GM23248 (cell line): ENCODE measurements around the gene PCDHGA4. TPM values are rescaled to one million over a fixed set of nuclear protein-coding genes. Genes with fewer than 3 reads are reported as not detected.
A peak's percentile ranks its signal among the peaks of the same experiment; 100 is the strongest.

Experiments used
- DNase-seq: peaks from one replicate; pipeline ENCODE4 v3.0.0-alpha.2; 2015
- H2AFZ ChIP-seq: fragments of 200-600 bp; sonication (generic); 2 replicates; pipeline ENCODE4 v1.6.1; 2016; ENCODE audit warnings: antibody characterized with exemption
- H3F3A ChIP-seq: fragments of 200-600 bp; sonication (generic); 2 replicates; pipeline ENCODE4 v1.6.1; 2016; ENCODE audit warnings: mild to moderate bottlenecking, antibody characterized with exemption, mixed run types; ENCODE audit not compliant: insufficient read depth
- H3K27ac ChIP-seq: fragments of 200-600 bp; sonication (generic); 2 replicates; pipeline ENCODE4 v1.5.1; 2016; ENCODE audit warnings: mild to moderate bottlenecking
- H3K27me3 ChIP-seq: fragments of 200-600 bp; sonication (generic); replicated peaks from 2 replicates; pipeline ENCODE4 v1.6.1; 2016; ENCODE audit warnings: mild to moderate bottlenecking; ENCODE audit not compliant: insufficient read depth
- H3K36me3 ChIP-seq: fragments of 200-600 bp; sonication (generic); 2 replicates; pipeline ENCODE4 v1.6.1; 2016; ENCODE audit warnings: low read depth, mild to moderate bottlenecking
- H3K4me1 ChIP-seq: fragments of 200-600 bp; sonication (generic); 2 replicates; pipeline ENCODE4 v1.6.1; 2016; ENCODE audit warnings: mild to moderate bottlenecking; ENCODE audit not compliant: insufficient read depth
- H3K4me2 ChIP-seq: fragments of 200-600 bp; sonication (generic); one replicate; pipeline ENCODE4 v1.6.1; 2016; ENCODE audit warnings: mild to moderate bottlenecking; ENCODE audit not compliant: unreplicated experiment
- H3K4me3 ChIP-seq: fragments of 200-600 bp; sonication (generic); 2 replicates; pipeline ENCODE4 v1.5.1; 2016; ENCODE audit warnings: mild to moderate bottlenecking
- H3K79me2 ChIP-seq: fragments of 200-600 bp; sonication (generic); 2 replicates; pipeline ENCODE4 v1.6.1; 2016; ENCODE audit warnings: mild to moderate bottlenecking; ENCODE audit not compliant: insufficient read depth
- H3K9ac ChIP-seq: fragments of 200-600 bp; sonication (generic); 2 replicates; pipeline ENCODE4 v1.6.1; 2016; ENCODE audit warnings: mild to moderate bottlenecking
- H3K9me2 ChIP-seq: fragments of 200-600 bp; sonication (generic); 2 replicates; pipeline ENCODE4 v1.6.1; 2016; ENCODE audit warnings: mixed run types, mild to moderate bottlenecking, moderate library complexity; ENCODE audit not compliant: insufficient read depth
- H3K9me3 ChIP-seq: fragments of 200-600 bp; sonication (generic); one replicate; pipeline ENCODE4 v1.6.1; 2017; ENCODE audit warnings: low read depth
- H4K20me1 ChIP-seq: fragments of 200-600 bp; sonication (generic); 2 replicates; pipeline ENCODE4 v1.6.0; 2016; ENCODE audit not compliant: insufficient read depth
- EZH2 ChIP-seq: fragments of 200-600 bp; sonication (generic); IDR thresholded peaks from 2 replicates; pipeline ENCODE4 v1.6.1; 2018; ENCODE audit warnings: antibody characterized with exemption, mild to moderate bottlenecking; ENCODE audit not compliant: insufficient read depth, poor library complexity, severe bottlenecking
- EZH2phosphoT487 ChIP-seq: fragments of 200-600 bp; sonication (generic); IDR thresholded peaks from 2 replicates; pipeline ENCODE4 v1.6.1; 2018; ENCODE audit warnings: antibody characterized with exemption, moderate library complexity, mild to moderate bottlenecking, low read depth; ENCODE audit not compliant: insufficient read depth
- WGBS, 2 experiments: methylation state at CpG; one replicate each; pipeline ENCODE4 v1.1.6; 2015 to 2017; ENCODE audit warnings: low lambda C conversion rate in 2 of 2, low coverage in 1 of 2; ENCODE audit errors: missing lambda C conversion rate in 2 of 2; 5-methylcytosine and 5-hydroxymethylcytosine counted together
- in situ Hi-C: fragments of 300-500 bp; cut with MboI; formaldehyde crosslinking; loops from 2 replicates; pipeline ENCODE4 v1.15.0; 2020
- polyA plus RNA-seq: library from polyadenylated mRNA; unstranded; fragments of >200 nt; fragmentation: Nextera tagmentation; extraction: Ambion mirVana; gene quantifications from 2 replicates; pipeline ENCODE4 v1.2.1, GENCODE V29; 2016
- total RNA-seq: library from RNA; depleted of rRNA; stranded (reverse); fragments of >200 nt; shearing (Covaris generic); gene quantifications from 2 replicates; pipeline ENCODE4 v1.2.3, GENCODE V29; 2014; rRNA removed

Gene PCDHGA4
- total and polyA plus RNA-seq, 2 experiments from 2014 or later, result 8.6 to 10.8 TPM

DNA sequence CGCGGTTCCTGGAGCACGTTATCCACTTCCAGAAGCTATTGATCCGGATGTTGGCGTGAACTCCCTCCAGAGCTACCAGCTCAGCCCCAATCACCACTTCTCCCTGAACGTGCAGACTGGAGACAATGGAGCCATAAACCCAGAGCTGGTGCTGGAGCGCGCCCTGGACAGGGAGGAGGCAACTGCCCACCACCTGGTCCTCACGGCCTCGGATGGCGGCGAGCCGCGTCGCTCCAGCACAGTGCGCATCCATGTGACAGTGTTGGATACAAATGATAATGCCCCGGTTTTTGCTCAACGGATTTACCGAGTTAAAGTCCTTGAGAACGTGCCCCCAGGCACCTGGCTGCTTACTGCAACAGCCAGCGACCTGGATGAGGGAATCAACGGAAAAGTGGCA is 48.6 kb downstream of the PCDHGA4 start:
- 0 out of 2 replicates have a peak, but pooled peaks cover 4% of the 10 kb centered on the region for H3K79me2 ChIP-seq
- no peak for DNase-seq
- H3K4me1 ChIP-seq, result no peaks in the 10 kb centered on the region; the same call in 1 of the 2 replicates
- in situ Hi-C loops, result no loop called here
- TF ChIP-seq EZH2 (no peak), EZH2phosphoT487 (no peak)
- 34 to 36% methylated on average over 22 of the region's 22 CpGs for WGBS, 2 experiments
- H3K9me2 ChIP-seq, result no peaks in the 10 kb centered on the region
- H2AFZ ChIP-seq, result peak overlapping the region; percentile 65; the same call in 1 of the 2 replicates
- no peaks in the 10 kb centered on the region for H3K27me3 ChIP-seq
- H3K4me3 ChIP-seq, result peak overlapping the region; percentile 68
- no peak overlapping the region for H3K27ac ChIP-seq
- H3F3A ChIP-seq, result peaks cover 8% of the 10 kb centered on the region; the same call in 1 of the 2 replicates
- no peaks in the 10 kb centered on the region for H4K20me1 ChIP-seq
- H3K9ac ChIP-seq, result no peak overlapping the region
- no peaks in the 10 kb centered on the region for H3K36me3 ChIP-seq
- H3K4me2 ChIP-seq, result no peak overlapping the region
- H3K9me3 ChIP-seq, result no peaks in the 10 kb centered on the region

Other genes starting within 250 kb of the PCDHGA4 start
Only the 30 nearest of the 36 such genes appear.
- 1.5 and 2.5 TPM in 2 replicates for gene PCDHB9, start 167.9 kb upstream of the PCDHGA4 start, total RNA-seq
- 1.3 and 1.9 TPM in 2 replicates for gene PCDHB9, start 167.9 kb upstream of the PCDHGA4 start, polyA plus RNA-seq
- 1.3 and 2.9 TPM in 2 replicates for gene PCDHB10, start 162.7 kb upstream of the PCDHGA4 start, total RNA-seq
- gene PCDHB10, start 162.7 kb upstream of the PCDHGA4 start, polyA plus RNA-seq, result 0.86 and 1.3 TPM in 2 replicates
- gene PCDHB11, start 155.4 kb upstream of the PCDHGA4 start, total RNA-seq, result 0.38 and 1.2 TPM in 2 replicates
- 1.1 TPM in 2 replicates for gene PCDHB11, start 155.4 kb upstream of the PCDHGA4 start, polyA plus RNA-seq
- 0.43 and 2.9 TPM in 2 replicates for gene PCDHB12, start 146.3 kb upstream of the PCDHGA4 start, total RNA-seq
- gene PCDHB12, start 146.3 kb upstream of the PCDHGA4 start, polyA plus RNA-seq, result 0.48 and 0.53 TPM in 2 replicates
- 2.8 and 3.3 TPM in 2 replicates for gene PCDHB13, start 141.1 kb upstream of the PCDHGA4 start, total RNA-seq
- gene PCDHB13, start 141.1 kb upstream of the PCDHGA4 start, polyA plus RNA-seq, result 1.6 and 2.0 TPM in 2 replicates
- 2.1 and 4.3 TPM in 2 replicates for gene PCDHB14, start 131.7 kb upstream of the PCDHGA4 start, total RNA-seq
- 1.7 and 2.1 TPM in 2 replicates for gene PCDHB14, start 131.7 kb upstream of the PCDHGA4 start, polyA plus RNA-seq
- 2.7 and 2.8 TPM in 2 replicates for gene PCDHB15, start 109.6 kb upstream of the PCDHGA4 start, total RNA-seq
- 1.5 and 1.9 TPM in 2 replicates for gene PCDHB15, start 109.6 kb upstream of the PCDHGA4 start, polyA plus RNA-seq
- gene SLC25A2, start 51.0 kb upstream of the PCDHGA4 start, total RNA-seq, result not detected in 2 replicates
- not detected in 2 replicates for gene SLC25A2, start 51.0 kb upstream of the PCDHGA4 start, polyA plus RNA-seq
- 65.0 and 65.9 TPM in 2 replicates for gene TAF7, start 34.2 kb upstream of the PCDHGA4 start, total RNA-seq
- gene TAF7, start 34.2 kb upstream of the PCDHGA4 start, polyA plus RNA-seq, result 104 and 114 TPM in 2 replicates
- 0.38 and 1.8 TPM in 2 replicates for gene PCDHGA1, start 24.5 kb upstream of the PCDHGA4 start, total RNA-seq
- 0.63 and 0.72 TPM in 2 replicates for gene PCDHGA1, start 24.5 kb upstream of the PCDHGA4 start, polyA plus RNA-seq
- gene PCDHGA2, start 16.3 kb upstream of the PCDHGA4 start, total RNA-seq, result 6.3 and 7.3 TPM in 2 replicates
- gene PCDHGA2, start 16.3 kb upstream of the PCDHGA4 start, polyA plus RNA-seq, result 4.3 and 5.3 TPM in 2 replicates
- 7.5 and 7.6 TPM in 2 replicates for gene PCDHGA3, start 11.2 kb upstream of the PCDHGA4 start, total RNA-seq
- gene PCDHGA3, start 11.2 kb upstream of the PCDHGA4 start, polyA plus RNA-seq, result 4.0 and 5.4 TPM in 2 replicates
- 0.25 and 0.86 TPM in 2 replicates for gene PCDHGB1, start 4.9 kb upstream of the PCDHGA4 start, total RNA-seq
- gene PCDHGB1, start 4.9 kb upstream of the PCDHGA4 start, polyA plus RNA-seq, result 0.16 and 0.19 TPM in 2 replicates
- 2.2 and 2.5 TPM in 2 replicates for gene PCDHGB2, start 5.0 kb downstream of the PCDHGA4 start, total RNA-seq
- 0.76 and 0.94 TPM in 2 replicates for gene PCDHGB2, start 5.0 kb downstream of the PCDHGA4 start, polyA plus RNA-seq
- gene PCDHGA5, start 9.1 kb downstream of the PCDHGA4 start, total RNA-seq, result 0.86 and 1.3 TPM in 2 replicates
- gene PCDHGA5, start 9.1 kb downstream of the PCDHGA4 start, polyA plus RNA-seq, result 0.24 and 0.35 TPM in 2 replicates
- gene PCDHGB3, start 15.2 kb downstream of the PCDHGA4 start, total RNA-seq, result 2.8 and 4.0 TPM in 2 replicates
- 0.95 and 1.2 TPM in 2 replicates for gene PCDHGB3, start 15.2 kb downstream of the PCDHGA4 start, polyA plus RNA-seq
- gene PCDHGA6, start 18.9 kb downstream of the PCDHGA4 start, total RNA-seq, result 5.4 and 5.8 TPM in 2 replicates
- gene PCDHGA6, start 18.9 kb downstream of the PCDHGA4 start, polyA plus RNA-seq, result 2.1 and 2.6 TPM in 2 replicates
- gene PCDHGA7, start 27.7 kb downstream of the PCDHGA4 start, total RNA-seq, result 0.43 and 1.6 TPM in 2 replicates
- gene PCDHGA7, start 27.7 kb downstream of the PCDHGA4 start, polyA plus RNA-seq, result 0.84 and 1.1 TPM in 2 replicates
- gene PCDHGB4, start 32.7 kb downstream of the PCDHGA4 start, total RNA-seq, result 6.8 and 7.6 TPM in 2 replicates
- gene PCDHGB4, start 32.7 kb downstream of the PCDHGA4 start, polyA plus RNA-seq, result 5.0 and 5.6 TPM in 2 replicates
- 0.86 and 1.5 TPM in 2 replicates for gene PCDHGA8, start 37.6 kb downstream of the PCDHGA4 start, total RNA-seq
- 0.25 and 0.69 TPM in 2 replicates for gene PCDHGA8, start 37.6 kb downstream of the PCDHGA4 start, polyA plus RNA-seq
- gene PCDHGB5, start 42.9 kb downstream of the PCDHGA4 start, total RNA-seq, result 13.2 and 14.9 TPM in 2 replicates
- 15.0 and 15.7 TPM in 2 replicates for gene PCDHGB5, start 42.9 kb downstream of the PCDHGA4 start, polyA plus RNA-seq
- gene PCDHGA9, start 47.8 kb downstream of the PCDHGA4 start, total RNA-seq, result 2.6 and 2.9 TPM in 2 replicates
- gene PCDHGA9, start 47.8 kb downstream of the PCDHGA4 start, polyA plus RNA-seq, result 0.61 and 0.71 TPM in 2 replicates
- 1.9 and 4.3 TPM in 2 replicates for gene PCDHGB6, start 53.0 kb downstream of the PCDHGA4 start, total RNA-seq
- 3.0 and 3.2 TPM in 2 replicates for gene PCDHGB6, start 53.0 kb downstream of the PCDHGA4 start, polyA plus RNA-seq
- 10.4 and 11.1 TPM in 2 replicates for gene PCDHGA10, start 58.0 kb downstream of the PCDHGA4 start, total RNA-seq
- gene PCDHGA10, start 58.0 kb downstream of the PCDHGA4 start, polyA plus RNA-seq, result 4.6 and 5.4 TPM in 2 replicates
- gene PCDHGB7, start 62.7 kb downstream of the PCDHGA4 start, total RNA-seq, result 14.2 and 14.8 TPM in 2 replicates
- gene PCDHGB7, start 62.7 kb downstream of the PCDHGA4 start, polyA plus RNA-seq, result 12.7 and 13.2 TPM in 2 replicates
- 21.7 and 25.3 TPM in 2 replicates for gene PCDHGA11, start 66.0 kb downstream of the PCDHGA4 start, total RNA-seq
- 15.3 and 18.1 TPM in 2 replicates for gene PCDHGA11, start 66.0 kb downstream of the PCDHGA4 start, polyA plus RNA-seq
- gene PCDHGA12, start 75.5 kb downstream of the PCDHGA4 start, total RNA-seq, result 8.6 and 10.9 TPM in 2 replicates
- 6.7 and 8.5 TPM in 2 replicates for gene PCDHGA12, start 75.5 kb downstream of the PCDHGA4 start, polyA plus RNA-seq
- gene PCDHGC3, start 120.9 kb downstream of the PCDHGA4 start, total RNA-seq, result 44.6 and 53.1 TPM in 2 replicates
- gene PCDHGC3, start 120.9 kb downstream of the PCDHGA4 start, polyA plus RNA-seq, result 74.4 and 77.4 TPM in 2 replicates
- 0.38 and 0.54 TPM in 2 replicates for gene PCDHGC4, start 130.0 kb downstream of the PCDHGA4 start, total RNA-seq
- gene PCDHGC4, start 130.0 kb downstream of the PCDHGA4 start, polyA plus RNA-seq, result 0.11 and 0.16 TPM in 2 replicates
- gene PCDHGC5, start 134.1 kb downstream of the PCDHGA4 start, total RNA-seq, result 2.2 and 3.2 TPM in 2 replicates
- gene PCDHGC5, start 134.1 kb downstream of the PCDHGA4 start, polyA plus RNA-seq, result 1.8 and 2.5 TPM in 2 replicates